NB4 (cell line): ENCODE results near the gene INTS1.

Experiments
- DNase-seq: peaks from one replicate; pipeline ENCODE4 v3.0.0; 2010; ENCODE audit warnings: low read depth
- H3K4me3 ChIP-seq: one replicate; pipeline ENCODE4 v1.5.1; 2011; ENCODE audit warnings: mild to moderate bottlenecking, low read depth, low read length, moderate library complexity
- MYC ChIP-seq: IDR thresholded peaks from 2 replicates; pipeline ENCODE4 v1.6.1; 2011; ENCODE audit warnings: low read depth, low read length
- POLR2A ChIP-seq: IDR thresholded peaks from 2 replicates; pipeline ENCODE4 v1.6.1; 2011; ENCODE audit warnings: mild to moderate bottlenecking; ENCODE audit not compliant: insufficient read length; ENCODE audit errors: extremely low read depth
- TF ChIP-seq, protein P1 (sequence below): IDR thresholded peaks from 2 replicates; pipeline ENCODE4 v1.6.1; 2011; ENCODE audit warnings: low read depth, low read length
- TF ChIP-seq, protein P2 (sequence below): IDR thresholded peaks from one replicate; pipeline ENCODE4 v1.5.1; 2012; ENCODE audit warnings: low read depth, low read length

Gene INTS1

DNA sequence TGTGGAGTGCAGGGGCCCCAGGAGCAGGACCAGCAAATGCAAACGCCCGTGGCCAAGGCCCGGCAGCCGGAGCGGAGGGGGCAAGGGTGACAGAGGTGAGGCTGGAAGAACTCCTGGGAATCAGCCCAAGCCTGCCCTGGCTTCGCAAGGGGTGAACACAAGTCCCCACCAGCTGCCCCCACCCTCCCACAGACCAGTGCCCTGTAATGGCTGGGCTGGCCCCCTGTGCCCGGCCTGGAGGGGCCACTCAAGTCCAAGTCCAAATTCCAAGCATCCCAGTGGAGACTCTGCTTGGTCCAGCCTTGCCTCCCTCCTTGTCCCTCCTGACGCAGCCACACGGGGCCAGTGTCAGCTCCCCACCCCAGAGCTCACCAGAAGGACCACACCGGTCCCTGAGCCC is 73.0 kb downstream of the INTS1 start:
- TF ChIP-seq, protein P1, sequence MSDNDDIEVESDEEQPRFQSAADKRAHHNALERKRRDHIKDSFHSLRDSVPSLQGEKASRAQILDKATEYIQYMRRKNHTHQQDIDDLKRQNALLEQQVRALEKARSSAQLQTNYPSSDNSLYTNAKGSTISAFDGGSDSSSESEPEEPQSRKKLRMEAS = no peak
- TF ChIP-seq MYC = no peak
- TF ChIP-seq, protein P2, sequence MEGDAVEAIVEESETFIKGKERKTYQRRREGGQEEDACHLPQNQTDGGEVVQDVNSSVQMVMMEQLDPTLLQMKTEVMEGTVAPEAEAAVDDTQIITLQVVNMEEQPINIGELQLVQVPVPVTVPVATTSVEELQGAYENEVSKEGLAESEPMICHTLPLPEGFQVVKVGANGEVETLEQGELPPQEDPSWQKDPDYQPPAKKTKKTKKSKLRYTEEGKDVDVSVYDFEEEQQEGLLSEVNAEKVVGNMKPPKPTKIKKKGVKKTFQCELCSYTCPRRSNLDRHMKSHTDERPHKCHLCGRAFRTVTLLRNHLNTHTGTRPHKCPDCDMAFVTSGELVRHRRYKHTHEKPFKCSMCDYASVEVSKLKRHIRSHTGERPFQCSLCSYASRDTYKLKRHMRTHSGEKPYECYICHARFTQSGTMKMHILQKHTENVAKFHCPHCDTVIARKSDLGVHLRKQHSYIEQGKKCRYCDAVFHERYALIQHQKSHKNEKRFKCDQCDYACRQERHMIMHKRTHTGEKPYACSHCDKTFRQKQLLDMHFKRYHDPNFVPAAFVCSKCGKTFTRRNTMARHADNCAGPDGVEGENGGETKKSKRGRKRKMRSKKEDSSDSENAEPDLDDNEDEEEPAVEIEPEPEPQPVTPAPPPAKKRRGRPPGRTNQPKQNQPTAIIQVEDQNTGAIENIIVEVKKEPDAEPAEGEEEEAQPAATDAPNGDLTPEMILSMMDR = no peak
- no peak for TF ChIP-seq POLR2A
- DNase-seq = no peak
- H3K4me3 ChIP-seq = no peak overlapping the region

DNA sequence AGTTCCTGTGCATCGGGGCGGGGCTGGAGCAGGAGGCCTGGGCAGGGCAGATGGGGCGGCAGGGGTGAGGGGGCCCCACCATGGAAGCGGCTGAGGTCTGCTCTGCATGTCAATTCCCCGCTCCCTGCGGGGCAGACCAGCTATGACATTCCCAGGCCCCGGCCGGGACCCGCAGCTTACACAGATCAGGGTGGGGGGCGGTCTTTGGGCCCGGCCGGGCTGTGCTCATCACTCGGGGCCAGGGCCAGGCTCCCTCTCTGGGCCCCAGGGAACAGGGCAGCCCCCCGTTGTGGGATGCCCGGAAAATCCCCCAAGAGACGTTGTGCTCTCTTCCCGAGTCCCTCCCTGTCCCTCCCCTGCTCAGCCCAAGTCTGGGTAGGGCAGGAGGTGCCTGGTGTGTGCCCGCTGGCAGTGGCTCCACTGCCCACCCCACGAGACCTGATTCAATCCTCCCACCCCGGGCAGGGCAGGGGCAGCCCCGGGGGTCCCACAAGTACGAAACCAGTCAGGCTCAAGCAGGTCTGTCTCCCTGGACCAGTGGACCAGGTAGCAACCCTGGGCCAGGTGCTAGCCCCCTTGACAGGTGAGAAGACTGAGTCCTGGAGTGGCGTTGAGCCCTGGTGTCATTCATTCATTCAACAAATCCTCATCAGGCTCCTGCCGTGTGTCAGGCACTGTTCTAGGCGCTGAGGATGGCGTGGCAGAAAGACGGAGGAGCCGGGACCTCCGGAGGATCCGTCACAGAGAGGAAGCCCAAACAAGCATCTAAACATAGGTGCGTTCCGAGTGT is 73.9 kb downstream of the INTS1 start:
- DNase-seq = no peak
- no peak overlapping the region for H3K4me3 ChIP-seq
- TF ChIP-seq MYC (no peak), POLR2A (no peak)
- TF ChIP-seq, protein P2 = no peak
- TF ChIP-seq, protein P1 = no peak

DNA sequence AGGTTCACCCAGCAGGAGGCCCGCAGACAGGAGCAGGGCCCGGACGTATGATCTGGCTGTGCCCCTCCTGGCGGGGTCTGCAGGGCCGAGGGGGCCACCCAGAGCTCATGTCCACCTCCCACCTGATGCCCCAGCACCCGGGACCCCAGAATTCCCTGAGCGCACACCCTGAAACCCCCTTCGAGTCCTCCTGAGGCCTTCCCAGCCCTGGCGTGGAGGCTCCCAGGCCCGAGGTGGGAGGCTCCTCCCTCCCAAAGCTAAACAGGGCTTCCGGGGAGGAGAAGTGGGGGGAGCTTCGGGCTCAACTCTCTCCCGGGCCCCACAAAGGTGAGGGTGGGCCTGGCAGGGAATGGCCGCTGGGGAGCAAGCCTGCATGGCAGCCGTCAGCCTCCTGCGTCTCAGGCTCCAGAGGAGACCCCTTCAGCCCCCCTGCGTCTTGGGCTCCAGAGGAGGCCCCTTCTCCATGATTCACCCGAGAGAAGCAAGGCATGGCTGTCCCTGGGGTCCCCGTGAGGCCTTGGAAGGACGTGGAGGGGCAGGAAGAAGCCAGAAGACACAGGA is 75.2 kb downstream of the INTS1 start:
- no peak overlapping the region for H3K4me3 ChIP-seq
- no peak for DNase-seq
- TF ChIP-seq MYC (no peak), POLR2A (no peak)
- TF ChIP-seq, protein P1 = no peak
- TF ChIP-seq, protein P2 = no peak

DNA sequence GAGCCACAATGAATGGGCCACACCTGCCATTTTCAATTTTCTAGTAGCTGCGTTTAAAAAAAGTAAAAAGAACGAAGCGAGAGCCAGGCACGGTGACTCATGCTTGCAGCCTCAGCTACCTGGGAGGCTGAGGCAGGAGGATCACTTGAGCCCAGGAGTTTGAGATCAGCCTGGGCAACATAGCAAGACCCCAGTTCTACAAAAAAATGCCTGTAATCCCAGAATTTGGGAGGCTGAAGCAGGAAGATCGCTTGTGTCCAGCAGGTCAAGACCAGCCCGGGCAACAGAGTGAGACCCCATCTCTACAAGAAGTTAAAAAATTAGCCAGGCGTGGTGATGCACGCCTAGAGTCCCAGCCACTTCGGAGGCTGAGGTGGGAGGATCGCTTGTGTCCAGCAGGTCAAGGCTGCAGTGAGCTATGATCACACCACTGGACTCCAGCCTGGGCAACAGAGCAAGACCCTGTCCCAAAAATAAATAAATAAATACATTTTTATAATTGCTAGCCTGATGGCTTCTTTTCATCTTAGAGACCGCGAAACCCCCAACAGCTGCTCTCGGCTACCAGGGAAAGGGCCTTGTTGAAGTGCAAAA is 77.0 kb downstream of the INTS1 start:
- TF ChIP-seq MYC (no peak), POLR2A (no peak)
- TF ChIP-seq, protein P1 = no peak
- TF ChIP-seq, protein P2 = no peak
- DNase-seq = no peak
- no peak overlapping the region for H3K4me3 ChIP-seq

DNA sequence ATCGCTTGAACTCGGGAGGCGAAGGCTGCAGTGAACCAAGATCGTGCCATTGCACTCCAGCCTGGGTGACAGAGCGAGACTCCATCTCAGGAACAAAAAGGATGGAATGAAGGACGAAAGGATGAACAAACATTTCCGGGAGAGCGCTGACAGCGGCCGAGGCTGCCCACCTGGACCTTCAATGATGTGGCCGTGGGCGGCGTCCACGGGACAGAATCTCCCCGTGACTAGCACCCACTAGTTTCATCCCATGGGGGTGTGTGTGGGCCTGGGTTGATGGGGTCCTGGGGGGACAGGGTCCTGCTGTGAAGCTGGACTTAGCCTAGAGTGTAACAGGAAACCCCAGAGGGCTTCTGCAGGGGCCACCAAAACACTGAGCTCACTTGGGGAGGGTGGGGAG is 77.7 kb downstream of the INTS1 start:
- TF ChIP-seq MYC (no peak), POLR2A (no peak)
- TF ChIP-seq, protein P2 = no peak
- TF ChIP-seq, protein P1 = no peak
- DNase-seq = no peak
- no peak overlapping the region for H3K4me3 ChIP-seq
